GM12878 (cell line): ENCODE results near the gene TMEM41B.

ENCODE experiments used
- CREM ChIP-seq: IDR thresholded peaks from 2 replicates; pipeline ENCODE4 v1.6.1; 2014; ENCODE audit warnings: antibody characterized with exemption, low read depth
- CTCF ChIP-seq, 3 experiments: IDR thresholded peaks in 2 of 3; conservative IDR thresholded peaks in 1 of 3; 2 replicates each; pipeline ENCODE4 v1.5.1; 2011; ENCODE audit warnings: low read depth in 3 of 3, low read length in 3 of 3, mild to moderate bottlenecking in 3 of 3, control low read depth in 2 of 3, moderate library complexity in 2 of 3, inconsistent platforms in 1 of 3, mixed read lengths in 1 of 3; ENCODE audit not compliant: control insufficient read depth in 2 of 3, insufficient read depth in 1 of 3; ENCODE audit errors: extremely low read depth in 1 of 3
- EP300 ChIP-seq, 2 experiments: fragments of 150-350 bp in 1 of 2; IDR thresholded peaks; 2 replicates each; pipeline ENCODE4 v1.6.1; 2011 to 2012; ENCODE audit warnings: low read depth in 2 of 2, low read length in 2 of 2, borderline replicate concordance in 1 of 2, improper control_type of control experiment in 1 of 2, inconsistent platforms in 1 of 2; ENCODE audit not compliant: control insufficient read depth in 1 of 2

- TF ChIP-seq EP300 (IDR thresholded peaks at IDR 0.05; ENCODE audit: borderline replicate concordance in 1 of 2, control insufficient read depth in 1 of 2, low read depth in 2 of 2, low read length in 2 of 2) (no peak), CREM (no peak), CTCF (IDR thresholded peaks at IDR 0.05 in 2 of 3, conservative IDR thresholded peaks at IDR 0.05 in 1 of 3; ENCODE audit: control insufficient read depth in 2 of 3, extremely low read depth in 1 of 3, insufficient read depth in 1 of 3, low read depth in 3 of 3, low read length in 3 of 3) (no peak)
These were observed 60.0 kb downstream of the TMEM41B start for GRCh38 chr11:9254416-9254815.
